ENCODE results near the gene LRCH3. TPM values are rescaled to one million over a fixed set of nuclear protein-coding genes. Genes with fewer than 3 reads are reported as not detected.

The LRCH3 gene
- total RNA-seq, 3 donors from 2014 or later: 41.6 to 61.0 (median 49.8) TPM

GRCh38 chr3:197749315-197749600, 41.8 kb upstream of the LRCH3 start:
- Histone ChIP-seq H3K27ac (peak overlapping the region; percentile 96 to 97), H3K4me3 (peak overlapping the region; percentile 93 to 96 (median 95)), H3K9me3 (no peaks in the 10 kb centered on the region), H3K4me1 (peaks cover 0 to 7% of the 10 kb centered on the region in 2 donors), H3K27me3 (no peaks in the 10 kb centered on the region), H3K36me3 (no peaks in the 10 kb centered on the region)
- DNase-seq (ENCODE audit: low spot score in 2 of 2): no peak
- intact Hi-C loops (cut with DNase I; ENCODE audit: low total_unique reads): no loop called here
- TF ChIP-seq POLR2A (IDR thresholded peaks at IDR 0.05): no peak
- TF ChIP-seq CTCF (IDR thresholded peaks at IDR 0.05): no peak
- no peak for TF ChIP-seq POLR2AphosphoS5 (IDR thresholded peaks at IDR 0.05)

GRCh38 chr3:197749601-197750395, 41.3 kb upstream of the LRCH3 start, which contains the start of gene FYTTD1:
Gene FYTTD1 (plus strand): TSS chr3:197749883. CDS start chr3:197749972, 89 bp downstream.
- Histone ChIP-seq H3K9me3 (no peaks in the 10 kb centered on the region), H3K4me3 (peak within 1 kb of the TSS; percentile 93 to 96 (median 95)), H3K27me3 (no peaks in the 10 kb centered on the region), H3K27ac (peak within 1 kb of the TSS; percentile 96 to 97), H3K4me1 (peaks cover 0 to 7% of the 10 kb centered on the region in 2 donors), H3K36me3 (no peaks in the 10 kb centered on the region)
- TF ChIP-seq POLR2AphosphoS5 (IDR thresholded peaks at IDR 0.05): peak in 1 of 3 donors; percentile 54
- peak; percentile 42 for TF ChIP-seq POLR2A (IDR thresholded peaks at IDR 0.05)
- peak in 1 of 3 donors; percentile 59 for TF ChIP-seq CTCF (IDR thresholded peaks at IDR 0.05)
- intact Hi-C loops (cut with DNase I; ENCODE audit: low total_unique reads): no loop called here
- peak; percentile 84 to 90 for DNase-seq (ENCODE audit: low spot score in 2 of 2)

GRCh38 chr3:197750396-197750831, 40.6 kb upstream of the LRCH3 start:
- intact Hi-C loops (cut with DNase I; ENCODE audit: low total_unique reads): no loop called here
- peak in 1 of 2 donors; percentile 55 for DNase-seq (ENCODE audit: low spot score in 2 of 2)
- Histone ChIP-seq H3K36me3 (no peaks in the 10 kb centered on the region), H3K9me3 (no peaks in the 10 kb centered on the region), H3K4me1 (peaks cover 0 to 7% of the 10 kb centered on the region in 2 donors), H3K27ac (peak overlapping the region; percentile 96 to 97), H3K27me3 (no peaks in the 10 kb centered on the region), H3K4me3 (peak overlapping the region; percentile 93 to 96 (median 95))
- TF ChIP-seq POLR2AphosphoS5 (IDR thresholded peaks at IDR 0.05) (no peak), POLR2A (IDR thresholded peaks at IDR 0.05) (peak; percentile 27)

- no peak for TF ChIP-seq POLR2A (IDR thresholded peaks at IDR 0.05)
- TF ChIP-seq POLR2AphosphoS5 (IDR thresholded peaks at IDR 0.05): peak in 2 of 3 donors; percentile 22 to 39
- no peaks in the 10 kb centered on the region for H3K27me3 ChIP-seq
- intact Hi-C loops (cut with DNase I; ENCODE audit: low total_unique reads): no loop called here
- DNase-seq (ENCODE audit: low spot score in 2 of 2): peak in 1 of 2 donors; percentile 26
- peaks cover 0 to 7% of the 10 kb centered on the region in 2 donors for H3K4me1 ChIP-seq
- peak overlapping the region; percentile 93 to 96 (median 95) for H3K4me3 ChIP-seq
- H3K36me3 ChIP-seq: no peaks in the 10 kb centered on the region
- no peaks in the 10 kb centered on the region for H3K9me3 ChIP-seq
- peak overlapping the region; percentile 96 to 97 for H3K27ac ChIP-seq
Observed at GRCh38 chr3:197750858-197751737, 40.0 kb upstream of the LRCH3 start.

- Histone ChIP-seq H3K4me3 (peak overlapping the region in 2 of 3 donors; percentile 93 to 96), H3K27me3 (no peaks in the 10 kb centered on the region), H3K4me1 (peaks cover 0 to 7% of the 10 kb centered on the region in 2 donors), H3K27ac (peak overlapping the region; percentile 96 to 97), H3K36me3 (no peaks in the 10 kb centered on the region), H3K9me3 (no peaks in the 10 kb centered on the region)
- no peak for DNase-seq (ENCODE audit: low spot score in 2 of 2)
- no peak for TF ChIP-seq POLR2A (IDR thresholded peaks at IDR 0.05)
- TF ChIP-seq POLR2AphosphoS5 (IDR thresholded peaks at IDR 0.05): no peak
- no peak for TF ChIP-seq CTCF (IDR thresholded peaks at IDR 0.05)
- intact Hi-C loops (cut with DNase I; ENCODE audit: low total_unique reads): no loop called here
Observed at GRCh38 chr3:197752107-197752506, 38.9 kb upstream of the LRCH3 start.
